ENCODE results near the gene RBMS3.

GRCh38 chr3:29290596-29290995, 9.7 kb downstream of the RBMS3 start:
- TF ChIP-seq CTCF (IDR thresholded peaks at IDR 0.05) (no peak), POLR2A (IDR thresholded peaks at IDR 0.05) (no peak)
